ENCODE measurements around the gene TMEM141.

DNA sequence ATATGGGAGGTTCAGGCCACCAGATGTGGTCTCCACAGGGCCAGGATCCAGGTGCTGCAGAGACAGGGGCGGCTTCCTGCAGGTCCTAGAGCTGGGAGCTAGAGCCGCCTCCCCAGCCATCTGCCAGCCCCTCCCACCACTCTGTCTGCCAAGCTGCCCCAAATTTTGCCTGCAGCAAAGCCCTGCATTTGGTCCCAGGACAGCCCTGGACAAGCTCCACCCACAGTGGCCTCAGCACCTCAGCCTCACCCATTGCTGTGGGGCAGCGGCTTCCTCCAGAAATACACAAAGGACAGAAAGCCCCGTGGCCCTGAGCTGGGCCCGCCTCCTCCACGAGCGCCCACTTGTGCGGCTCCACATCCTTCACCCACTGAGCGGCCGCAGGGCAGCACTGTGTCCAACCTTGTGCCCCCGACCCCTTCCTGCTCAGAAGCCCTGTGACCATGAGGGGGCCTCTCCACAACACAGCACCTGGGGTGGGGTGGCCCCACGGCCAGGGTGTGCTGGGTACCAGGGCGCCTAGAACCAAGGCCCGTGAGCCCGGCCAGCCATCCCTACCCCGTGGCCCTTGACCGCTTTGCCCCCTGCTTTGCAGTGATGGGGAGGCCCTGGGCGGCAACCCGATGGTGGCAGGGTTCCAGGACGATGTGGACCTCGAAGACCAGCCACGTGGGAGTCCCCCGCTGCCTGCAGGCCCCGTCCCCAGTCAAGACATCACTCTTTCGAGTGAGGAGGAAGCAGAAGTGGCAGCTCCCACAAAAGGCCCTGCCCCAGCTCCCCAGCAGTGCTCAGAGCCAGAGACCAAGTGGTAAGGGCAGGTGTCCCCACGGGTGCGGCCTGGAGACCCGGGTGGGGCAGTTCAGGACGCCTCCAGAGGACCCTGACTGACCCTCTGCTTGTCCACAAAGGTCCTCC, 47.4 kb downstream of the TMEM141 start:
- TF ChIP-seq EP300 (IDR thresholded peaks at IDR 0.05; ENCODE audit: borderline replicate concordance in 1 of 2, low read depth in 2 of 2, low read length in 2 of 2) (no peak), ZNF274 (IDR thresholded peaks at IDR 0.05; ENCODE audit: borderline replicate concordance, extremely low read depth, low read length) (no peak), RAD21 (IDR thresholded peaks at IDR 0.05 in 1 of 2, conservative IDR thresholded peaks at IDR 0.05 in 1 of 2; ENCODE audit: low read depth in 2 of 2, low read length in 2 of 2) (no peak), ASH2L (IDR thresholded peaks at IDR 0.05; ENCODE audit: low read length) (no peak), POLR2A (IDR thresholded peaks at IDR 0.05; ENCODE audit: control extremely low read depth in 1 of 2, low read depth in 2 of 2, low read length in 2 of 2) (peak in 1 of 2 experiments; percentile 13; a peak in 1 of 3 replicates), NANOG (IDR thresholded peaks at IDR 0.05; ENCODE audit: insufficient read depth, low read depth, low read length, poor library complexity, severe bottlenecking) (no peak), HDAC2 (IDR thresholded peaks at IDR 0.05; ENCODE audit: borderline replicate concordance in 1 of 2, low read depth in 2 of 2, low read length in 2 of 2) (no peak), RFX5 (IDR thresholded peaks at IDR 0.05; ENCODE audit: borderline replicate concordance, low read depth, low read length) (no peak)
- TF ChIP-seq, protein P1, sequence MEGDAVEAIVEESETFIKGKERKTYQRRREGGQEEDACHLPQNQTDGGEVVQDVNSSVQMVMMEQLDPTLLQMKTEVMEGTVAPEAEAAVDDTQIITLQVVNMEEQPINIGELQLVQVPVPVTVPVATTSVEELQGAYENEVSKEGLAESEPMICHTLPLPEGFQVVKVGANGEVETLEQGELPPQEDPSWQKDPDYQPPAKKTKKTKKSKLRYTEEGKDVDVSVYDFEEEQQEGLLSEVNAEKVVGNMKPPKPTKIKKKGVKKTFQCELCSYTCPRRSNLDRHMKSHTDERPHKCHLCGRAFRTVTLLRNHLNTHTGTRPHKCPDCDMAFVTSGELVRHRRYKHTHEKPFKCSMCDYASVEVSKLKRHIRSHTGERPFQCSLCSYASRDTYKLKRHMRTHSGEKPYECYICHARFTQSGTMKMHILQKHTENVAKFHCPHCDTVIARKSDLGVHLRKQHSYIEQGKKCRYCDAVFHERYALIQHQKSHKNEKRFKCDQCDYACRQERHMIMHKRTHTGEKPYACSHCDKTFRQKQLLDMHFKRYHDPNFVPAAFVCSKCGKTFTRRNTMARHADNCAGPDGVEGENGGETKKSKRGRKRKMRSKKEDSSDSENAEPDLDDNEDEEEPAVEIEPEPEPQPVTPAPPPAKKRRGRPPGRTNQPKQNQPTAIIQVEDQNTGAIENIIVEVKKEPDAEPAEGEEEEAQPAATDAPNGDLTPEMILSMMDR (IDR thresholded peaks at IDR 0.05; ENCODE audit: control extremely low read depth in 1 of 3, insufficient read depth in 1 of 3, low read depth in 1 of 3, low read length in 3 of 3), result no peak
- TF ChIP-seq, protein P2, sequence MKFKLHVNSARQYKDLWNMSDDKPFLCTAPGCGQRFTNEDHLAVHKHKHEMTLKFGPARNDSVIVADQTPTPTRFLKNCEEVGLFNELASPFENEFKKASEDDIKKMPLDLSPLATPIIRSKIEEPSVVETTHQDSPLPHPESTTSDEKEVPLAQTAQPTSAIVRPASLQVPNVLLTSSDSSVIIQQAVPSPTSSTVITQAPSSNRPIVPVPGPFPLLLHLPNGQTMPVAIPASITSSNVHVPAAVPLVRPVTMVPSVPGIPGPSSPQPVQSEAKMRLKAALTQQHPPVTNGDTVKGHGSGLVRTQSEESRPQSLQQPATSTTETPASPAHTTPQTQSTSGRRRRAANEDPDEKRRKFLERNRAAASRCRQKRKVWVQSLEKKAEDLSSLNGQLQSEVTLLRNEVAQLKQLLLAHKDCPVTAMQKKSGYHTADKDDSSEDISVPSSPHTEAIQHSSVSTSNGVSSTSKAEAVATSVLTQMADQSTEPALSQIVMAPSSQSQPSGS (IDR thresholded peaks at IDR 0.05; ENCODE audit: low read length), result no peak

Data from H1 (cell line).